Heart left ventricle (tissue), 16 donors: ENCODE data around the gene PAGE2B. TPM values are rescaled to one million over a fixed set of nuclear protein-coding genes. Genes with fewer than 3 reads are reported as not detected.

Source experiments
- ATAC-seq, 4 donors: fragments of 200-7000 bp; cut with Tn5 transposase; one replicate each; pipeline ENCODE4 v1.9.1; 2020 to 2022; ENCODE audit warnings: moderate library complexity in 4 of 4, mild to moderate bottlenecking in 3 of 4, moderate number of reproducible peaks in 1 of 4
- DNase-seq, 5 donors: peaks; one replicate each; pipeline ENCODE4 v3.0.0-alpha.2; 2020
- H3K27ac ChIP-seq, 12 donors: fragments of 200-600 bp; sonication (generic) in 4 of 12; one replicate each; pipeline versions ENCODE4 v1.5.0 to v1.8.0; 2016 to 2022; ENCODE audit warnings: mild to moderate bottlenecking in 2 of 12
- H3K27me3 ChIP-seq, 9 donors: fragments of 200-600 bp; sonication (generic) in 2 of 9; one replicate each; pipeline versions ENCODE4 v1.5.1 to v1.8.0; 2016 to 2022; ENCODE audit warnings: mild to moderate bottlenecking in 3 of 9
- H3K36me3 ChIP-seq, 9 donors: fragments of 200-600 bp; sonication (generic) in 2 of 9; one replicate each; pipeline versions ENCODE4 v1.5.0 to v1.8.0; 2018 to 2022; ENCODE audit warnings: mild to moderate bottlenecking in 2 of 9
- H3K4me1 ChIP-seq, 12 donors: fragments of 200-600 bp; sonication (generic) in 4 of 12; one replicate each; pipeline versions ENCODE4 v1.5.0 to v1.8.0; 2016 to 2022; ENCODE audit warnings: mild to moderate bottlenecking in 3 of 12
- H3K4me3 ChIP-seq, 12 donors: fragments of 200-600 bp; sonication (generic) in 4 of 12; one replicate each; pipeline versions ENCODE4 v1.5.0 to v1.8.0; 2017 to 2022; ENCODE audit warnings: mild to moderate bottlenecking in 9 of 12, moderate library complexity in 4 of 12
- H3K9me3 ChIP-seq, 12 donors: fragments of 200-600 bp; sonication (generic) in 4 of 12; one replicate each; pipeline versions ENCODE4 v1.5.0 to v1.8.0; 2016 to 2022; ENCODE audit warnings: mild to moderate bottlenecking in 1 of 12
- CTCF ChIP-seq, 12 donors: fragments of 200-600 bp; sonication (generic) in 4 of 12; IDR thresholded peaks; one replicate each; pipeline versions ENCODE4 v1.5.0 to v1.8.0; 2018 to 2022; ENCODE audit warnings: antibody characterized with exemption in 12 of 12, mild to moderate bottlenecking in 5 of 12
- POLR2A ChIP-seq, 2 donors: fragments of 450-650 bp; IDR thresholded peaks; one replicate each; pipeline ENCODE4 v1.6.1; 2017; ENCODE audit warnings: antibody characterized with exemption in 2 of 2, mild to moderate bottlenecking in 2 of 2, moderate library complexity in 2 of 2
- WGBS, 4 donors: extraction: QIAGEN DNeasy Blood & Tissue Kit in 2 of 4; methylation state at CpG; one replicate each; pipeline versions ENCODE4 v1.1.5 to v1.1.7; 2013 to 2018; 5-methylcytosine and 5-hydroxymethylcytosine counted together
- intact Hi-C, 10 donors: fragments of 100-400 bp; cut with DNase I; formaldehyde crosslinking; loops; one replicate each; pipeline versions ENCODE4 v1.11.1 to v1.14.2; 2022
- polyA plus RNA-seq, 2 donors: library from polyadenylated mRNA; stranded (reverse); fragments of 200-250 nt; gene quantifications; one replicate each; pipeline ENCODE4 v1.2.3, GENCODE V29; 2013
- total RNA-seq, 9 donors: library from RNA; depleted of rRNA in 2 of 9; stranded (reverse); fragments of >200 nt in 2 of 9; fragmentation: NEBNext Ultra II Directional in 3 of 9; extraction: Animal tissue kit (Norgen Biotek cat#: 25700) in 3 of 9; gene quantifications; one replicate each; pipeline versions ENCODE4 v1.1.0 to v1.2.4, GENCODE V29; 2016 to 2023
- donor health status: ischemic (EF 13 %, LVEDD 7.1; RV severe dilation, severe dysfunction).
- donor health status: healthy with polysubstance abuse.
- donor health status: DM: no; HTN: yes; CAD: no.
- donor health status: DM: no; HTN: no; CAD: no.
- donor health status: ischemic (EF 25% LVEDD 6.9; RV normal size, moderate dysfunction).
- donor health status: ischemic (EF 25% LVEDD 5.7; RV mildly dilated, moderate dysfunction).
- donor health status: healthy.
- donor health status: DM: yes; HTN: yes; CAD: no.
- donor health status: ischemic (EF 35%, LVEDD 5.7; RV mildly dilated, moderate dysfunction).
- donor health status: nonischemic (EF 11% LVEDD 7.7; RV severe dilation, severe dysfunction).
- donor health status: DM: yes; HTN: yes; CAD: no.
- donor health status: PGD.
- donor health status: ischemic (EF 29% LVEDD 5.4; RV normal size, mild dysfunction).
- donor health status: nonischemic (EF 23%, LVEDD 6.1; RV moderate dilation, normal function).

The PAGE2B gene
- total and polyA plus RNA-seq, 11 donors, result not detected

GRCh38 chrX:55028611-55029010, 46.2 kb upstream of the PAGE2B start:
- DNase-seq (no peak), ATAC-seq (no peak)
- Histone ChIP-seq H3K36me3 (no peaks in the 10 kb centered on the region), H3K27ac (no peak overlapping the region), H3K9me3 (no peaks in the 10 kb centered on the region), H3K4me3 (no peak overlapping the region), H3K4me1 (no peaks in the 10 kb centered on the region), H3K27me3 (peaks cover 0 to 8% (median 0%) of the 10 kb centered on the region in 9 donors)
- intact Hi-C loops, result no loop called here
- TF ChIP-seq CTCF (IDR thresholded peaks at IDR 0.05), result no peak
- TF ChIP-seq POLR2A (IDR thresholded peaks at IDR 0.05), result no peak

GRCh38 chrX:55029291-55029690, 45.5 kb upstream of the PAGE2B start:
- Histone ChIP-seq H3K36me3 (no peaks in the 10 kb centered on the region), H3K27me3 (peaks cover 0 to 8% (median 0%) of the 10 kb centered on the region in 9 donors), H3K4me1 (no peaks in the 10 kb centered on the region), H3K27ac (no peak overlapping the region), H3K4me3 (no peak overlapping the region), H3K9me3 (no peaks in the 10 kb centered on the region)
- no peak for DNase-seq
- no peak for ATAC-seq
- WGBS, 4 donors, result 54 to 84% (median 74%) methylated on average over 2 of the region's 2 CpGs
- TF ChIP-seq POLR2A (IDR thresholded peaks at IDR 0.05), result no peak
- no peak for TF ChIP-seq CTCF (IDR thresholded peaks at IDR 0.05)
- intact Hi-C loops, result no loop called here

- 55 to 70% (median 63%) methylated on average over 7 of the region's 7 CpGs for WGBS, 4 donors
- ATAC-seq (no peak), DNase-seq (no peak)
- peaks cover 0 to 8% (median 0%) of the 10 kb centered on the region in 9 donors for H3K27me3 ChIP-seq
- no peak within 1 kb of the TSS for H3K4me3 ChIP-seq
- no peak within 1 kb of the TSS for H3K27ac ChIP-seq
- no peaks in the 10 kb centered on the region for H3K4me1 ChIP-seq
- H3K9me3 ChIP-seq, result peaks cover 0 to 5% (median 0%) of the 10 kb centered on the region in 12 donors
- no peaks in the 10 kb centered on the region for H3K36me3 ChIP-seq
- TF ChIP-seq POLR2A (IDR thresholded peaks at IDR 0.05), result no peak
- TF ChIP-seq CTCF (IDR thresholded peaks at IDR 0.05), result no peak
- intact Hi-C loops, result no loop called here
Measured at GRCh38 chrX:55030271-55031205, 44.3 kb upstream of the PAGE2B start, which contains the start of gene ALAS2. ALAS2 (minus strand) TSS chrX:55030977; CDS start chrX:55026000, 4,977 bp downstream.

- DNase-seq (no peak), ATAC-seq (no peak)
- peaks cover 0 to 5% (median 0%) of the 10 kb centered on the region in 12 donors for H3K9me3 ChIP-seq
- no peak overlapping the region for H3K4me3 ChIP-seq
- peaks cover 0 to 7% (median 0%) of the 10 kb centered on the region in 9 donors for H3K27me3 ChIP-seq
- intact Hi-C loops, result no loop called here
- TF ChIP-seq CTCF (IDR thresholded peaks at IDR 0.05), result no peak
- TF ChIP-seq POLR2A (IDR thresholded peaks at IDR 0.05), result no peak
- H3K27ac ChIP-seq, result no peak overlapping the region
- no peaks in the 10 kb centered on the region for H3K36me3 ChIP-seq
- H3K4me1 ChIP-seq, result no peaks in the 10 kb centered on the region
- WGBS, 4 donors, result 67 to 76% (median 70%) methylated on average over 2 of the region's 2 CpGs
Measured at GRCh38 chrX:55033429-55033828, 41.4 kb upstream of the PAGE2B start.
